Stimulated activated CD4-positive, alpha-beta T cell treated with anti-CD3 and anti-CD28 coated beads, Interleukin-12 subunit alpha, Interleukin-12 subunit beta, amount 100 ng/mL, for 48 hours (primary cell): Measurements from ENCODE around the gene UTF1.

Experiments
- DNase-seq, 3 donors: peaks; one replicate each; pipeline ENCODE4 v3.0.0-alpha.2; 2020; ENCODE audit warnings: low read depth in 2 of 3, low spot score in 1 of 3

The UTF1 gene

DNA sequence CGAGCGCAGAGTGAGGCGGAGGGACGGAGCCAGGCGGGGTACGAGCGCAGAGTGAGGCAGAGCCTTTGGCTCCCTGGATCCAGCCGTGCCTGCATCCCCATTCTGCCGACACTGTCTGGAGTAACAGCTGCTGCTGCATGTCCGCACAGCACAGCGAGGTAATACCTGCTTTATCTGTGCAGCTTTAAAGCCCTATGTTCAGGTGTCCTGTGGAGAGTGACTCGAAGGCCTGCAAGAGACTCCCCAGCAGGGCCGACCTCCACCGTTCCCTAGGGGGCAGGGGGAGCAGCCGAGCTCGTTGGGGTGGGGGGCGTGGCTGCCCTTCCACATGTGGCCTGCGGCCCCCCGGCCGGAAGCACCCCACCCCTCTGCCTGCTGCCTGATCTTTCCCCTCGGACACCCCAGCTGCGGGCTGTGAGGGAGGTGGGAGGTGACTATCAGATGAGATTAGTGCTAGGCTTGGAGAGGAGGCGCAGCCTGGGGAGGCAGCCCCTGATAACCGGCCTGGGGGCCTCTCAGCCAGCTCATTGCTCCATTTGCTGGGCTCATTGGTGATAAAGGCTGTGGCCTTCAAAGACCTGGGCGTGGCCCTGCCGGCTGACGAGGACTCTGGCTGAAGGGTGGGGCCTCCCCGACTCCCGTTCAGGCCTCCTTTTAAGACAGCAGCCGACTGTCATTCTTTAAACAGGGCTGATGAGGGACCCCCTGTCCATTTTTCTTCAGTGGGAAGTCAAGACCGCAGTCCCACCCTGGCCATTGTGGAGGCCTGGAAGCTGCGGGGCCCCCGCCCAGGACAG lies 15.6 kb downstream of the UTF1 start:
- no peak for DNase-seq

DNA sequence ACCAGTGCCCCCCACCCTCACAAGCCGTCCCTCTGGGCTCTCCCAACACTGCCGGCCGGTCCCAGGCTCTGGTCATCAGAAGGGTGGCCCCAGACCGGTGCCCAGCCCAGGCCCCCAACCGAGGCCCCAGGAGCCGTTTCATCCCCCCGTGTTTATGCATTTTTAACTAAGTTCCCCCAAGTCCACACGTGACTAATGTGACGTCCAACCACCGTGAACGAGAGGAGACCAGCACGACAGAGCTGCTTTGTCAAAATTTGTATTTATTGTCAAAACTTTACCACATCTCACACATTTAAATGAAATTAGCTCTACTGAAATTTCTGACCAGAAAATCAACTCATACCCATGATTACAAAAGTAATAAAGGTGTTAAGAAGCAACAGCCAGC lies 16.2 kb downstream of the UTF1 start:
- no peak for DNase-seq

GRCh38 chr10:133247681-133248333 lies 17.8 kb downstream of the UTF1 start:
- no peak for DNase-seq

DNA sequence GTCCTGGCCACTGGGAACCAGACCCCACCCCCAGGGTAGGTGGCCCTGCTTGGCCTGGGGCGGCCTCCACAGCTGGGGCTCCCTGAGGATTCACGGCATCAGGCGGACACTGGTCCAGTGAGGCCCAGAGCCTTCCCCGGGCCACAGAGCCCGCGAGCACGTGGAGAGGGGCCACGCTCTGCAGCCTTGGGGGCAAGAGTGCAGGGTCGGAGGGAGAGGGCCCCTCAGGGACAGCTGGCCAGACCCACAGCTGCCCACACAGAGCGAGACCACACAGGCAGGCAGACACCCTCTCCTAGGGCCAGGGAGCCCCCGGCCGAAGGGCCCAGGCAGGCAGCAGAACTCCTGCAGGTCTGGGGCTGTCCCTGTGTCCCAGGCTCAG lies 18.3 kb downstream of the UTF1 start:
- no peak for DNase-seq

DNA sequence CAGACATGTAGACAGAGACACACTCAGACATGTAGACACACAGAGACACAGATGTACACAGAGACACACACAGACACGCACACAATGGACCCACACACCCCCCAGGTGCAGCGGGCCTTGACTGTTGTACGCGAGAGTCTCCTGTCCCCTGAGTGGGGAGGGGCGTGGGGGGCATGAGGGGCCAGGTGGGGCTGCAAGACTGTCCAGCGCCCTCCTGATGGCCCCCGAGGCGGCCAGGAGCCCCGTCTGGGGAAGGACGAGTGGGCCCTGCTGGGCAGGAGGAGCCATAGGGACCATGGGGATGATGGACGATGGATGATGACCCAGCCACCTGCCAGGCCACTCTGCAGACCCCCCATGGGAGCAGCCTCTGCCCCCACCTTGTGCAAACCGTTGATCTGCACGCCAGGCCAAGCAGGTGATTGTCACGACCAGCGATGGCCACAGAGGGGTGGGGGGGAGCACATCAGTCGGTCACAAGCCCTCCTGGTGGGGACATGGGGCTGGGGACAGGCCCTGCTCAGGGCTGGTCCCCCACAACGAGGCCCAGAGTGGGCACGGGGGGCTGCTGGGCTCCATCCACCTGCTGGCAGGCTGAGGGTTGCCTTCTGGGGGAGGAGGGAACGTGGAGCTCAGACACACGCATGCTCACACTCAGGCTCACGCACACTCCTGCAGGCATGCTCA lies 19.2 kb downstream of the UTF1 start:
- no peak for DNase-seq

GRCh38 chr10:133249975-133250754 lies 20.1 kb downstream of the UTF1 start:
- DNase-seq, result no peak

- DNase-seq, result no peak
These were observed 21.6 kb downstream of the UTF1 start for GRCh38 chr10:133251388-133252222.

DNA sequence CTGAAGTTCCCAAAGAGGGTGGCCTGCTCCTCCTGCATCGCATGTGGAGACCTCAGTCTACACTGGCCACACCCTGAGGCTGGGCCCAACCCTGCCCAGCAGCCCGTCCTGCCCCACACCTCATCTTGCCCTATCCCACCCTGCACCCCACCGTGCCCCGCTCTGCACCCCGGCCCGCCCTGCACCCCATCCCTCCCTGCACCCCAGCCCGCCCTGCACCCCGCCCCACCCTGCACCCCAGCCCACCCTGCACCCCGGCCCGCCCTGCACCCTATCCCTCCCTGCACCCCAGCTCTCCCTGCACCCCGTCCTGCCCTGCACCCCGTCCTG lies 22.2 kb downstream of the UTF1 start:
- DNase-seq, result no peak

DNA sequence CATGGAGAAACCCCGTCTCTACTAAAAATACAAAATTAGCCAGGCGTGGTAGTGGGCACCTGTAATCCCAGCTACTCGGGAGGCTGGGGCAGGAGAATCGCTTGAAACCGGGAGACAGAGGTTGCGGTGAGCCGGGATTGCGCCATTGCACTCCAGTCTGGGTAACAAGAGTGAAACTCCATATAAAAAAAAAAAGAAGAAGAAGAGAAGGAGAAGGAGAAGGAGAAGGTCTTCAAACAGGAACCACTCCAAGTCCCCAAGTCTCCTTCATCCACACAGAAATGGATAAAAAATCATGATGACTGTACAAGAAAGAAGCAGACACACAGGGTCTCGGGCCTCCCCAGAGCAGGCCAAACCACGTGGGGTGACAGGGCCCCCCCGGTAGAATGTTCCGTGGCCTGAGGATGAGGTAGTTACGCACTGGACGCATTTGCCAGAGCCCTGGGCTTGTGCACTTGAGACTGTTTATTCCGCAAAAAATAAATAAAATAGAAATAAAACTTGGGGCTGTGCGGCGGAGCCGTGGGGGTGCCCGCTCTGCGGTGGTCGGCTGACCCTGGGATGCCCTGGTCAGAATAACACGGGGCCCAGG lies 23.4 kb downstream of the UTF1 start:
- DNase-seq, result no peak

DNA sequence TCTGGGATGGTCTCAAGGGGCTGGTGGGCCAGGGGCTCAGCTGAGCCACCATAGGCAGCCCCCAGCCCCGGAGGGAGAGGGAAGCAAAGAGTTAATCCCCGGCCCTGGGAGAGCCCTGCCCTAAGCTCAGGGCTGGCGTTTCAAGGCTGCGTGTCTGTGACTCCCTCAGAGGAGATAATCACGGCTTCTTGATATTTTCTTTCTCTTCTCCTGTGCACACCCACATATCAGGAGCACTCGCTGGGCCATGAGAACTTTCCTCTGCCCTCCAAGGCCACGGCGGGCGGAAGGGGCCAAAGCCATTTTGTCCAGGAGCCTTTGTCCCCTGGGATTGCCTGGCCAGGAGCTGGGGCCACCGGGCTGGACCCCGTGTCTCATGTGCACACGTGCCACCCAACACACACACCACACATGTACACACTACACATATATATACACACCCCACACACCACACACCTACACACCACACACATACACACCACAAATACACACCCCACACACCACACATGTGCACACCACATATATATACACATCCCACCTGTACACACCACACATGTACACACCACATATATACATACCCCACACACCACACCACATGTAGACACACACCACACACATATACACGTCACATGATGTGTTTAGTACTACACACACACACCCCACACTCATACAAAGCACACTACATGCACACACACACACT lies 24.6 kb downstream of the UTF1 start:
- no peak for DNase-seq

DNA sequence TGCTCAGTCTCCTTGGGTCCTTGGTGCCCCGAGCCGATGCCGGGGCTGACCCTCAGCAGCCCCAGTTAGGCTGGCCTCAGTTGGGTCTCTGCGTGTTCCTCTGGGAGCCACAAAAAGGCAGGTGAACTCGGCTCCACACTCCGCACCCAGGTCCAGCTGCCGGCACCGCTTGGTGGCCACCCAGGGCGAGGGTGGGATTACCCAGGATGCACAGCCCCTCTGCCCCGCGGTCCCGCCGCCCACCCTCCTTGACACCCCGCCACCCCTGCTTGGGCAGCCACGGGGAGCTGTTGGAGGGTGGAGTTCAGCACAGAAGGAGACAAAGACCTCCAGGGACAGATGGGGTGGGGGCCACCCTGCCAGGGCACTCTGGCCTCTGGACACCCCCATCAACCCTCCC lies 25.3 kb downstream of the UTF1 start:
- no peak for DNase-seq

DNA sequence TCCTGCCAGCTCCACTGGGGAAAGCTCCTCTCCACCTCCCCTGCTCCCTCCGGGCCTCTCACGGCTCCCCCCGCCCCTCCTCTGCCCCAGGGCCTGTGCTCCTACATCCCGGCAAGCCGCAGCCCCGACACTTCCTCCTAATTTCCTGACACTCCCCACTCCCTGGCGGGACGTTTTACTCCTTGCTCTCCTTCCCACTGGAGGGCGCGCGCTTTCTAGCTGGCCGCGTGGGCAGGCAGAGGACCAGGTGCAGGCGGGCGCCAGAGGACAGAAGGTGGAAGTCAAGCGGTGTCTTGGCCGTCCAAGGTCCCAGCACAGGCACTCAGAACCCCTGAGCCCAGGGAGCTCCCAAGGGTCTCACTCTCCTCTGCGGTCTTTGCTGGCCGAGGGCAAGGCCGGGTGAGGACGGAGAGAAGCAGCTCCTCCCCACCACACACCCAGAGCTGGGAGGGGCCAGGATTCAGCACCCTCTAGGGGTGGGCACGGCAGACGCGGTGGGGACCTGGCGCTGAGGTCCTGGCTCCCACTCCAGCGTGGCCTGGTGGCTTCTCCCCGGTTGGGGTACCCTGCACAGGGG lies 27.6 kb downstream of the UTF1 start:
- no peak for DNase-seq

DNA sequence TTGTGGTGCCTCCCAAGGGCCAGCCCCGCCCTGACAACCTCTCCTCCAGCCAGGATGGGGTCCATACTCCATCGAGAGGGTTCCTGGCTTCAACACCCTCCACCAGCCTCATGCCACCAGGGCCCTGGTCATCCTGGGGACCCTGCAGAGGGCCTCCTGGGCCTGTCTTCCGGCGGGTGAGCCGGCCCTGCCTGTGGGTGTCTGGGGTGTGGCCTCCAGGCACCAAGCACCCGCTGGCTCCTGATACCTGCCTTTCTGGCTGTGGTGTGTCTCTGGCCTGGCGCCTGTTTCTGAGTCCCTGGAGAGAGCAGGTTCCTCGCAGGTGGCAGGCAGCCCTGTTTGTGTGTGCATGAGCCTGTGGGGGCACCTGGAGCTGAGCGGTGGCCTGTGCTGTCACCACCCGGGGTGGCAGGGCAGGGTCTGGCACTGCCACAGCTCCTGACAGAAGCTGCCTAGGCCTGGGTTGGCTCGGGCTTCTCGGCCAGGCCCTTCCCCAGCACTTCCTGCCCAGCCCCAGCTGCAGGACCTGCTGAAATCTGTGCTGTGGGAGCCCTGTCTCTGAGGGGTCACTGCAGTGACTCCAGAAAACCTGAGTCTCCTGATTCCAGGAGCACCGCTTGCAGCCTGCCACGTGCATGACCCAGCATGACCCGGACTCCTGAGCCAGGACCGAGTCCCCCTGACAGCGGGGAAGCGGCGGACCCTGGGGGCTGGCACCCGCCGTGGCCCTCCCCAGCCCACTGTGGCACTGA lies 28.2 kb downstream of the UTF1 start:
- no peak for DNase-seq

DNA sequence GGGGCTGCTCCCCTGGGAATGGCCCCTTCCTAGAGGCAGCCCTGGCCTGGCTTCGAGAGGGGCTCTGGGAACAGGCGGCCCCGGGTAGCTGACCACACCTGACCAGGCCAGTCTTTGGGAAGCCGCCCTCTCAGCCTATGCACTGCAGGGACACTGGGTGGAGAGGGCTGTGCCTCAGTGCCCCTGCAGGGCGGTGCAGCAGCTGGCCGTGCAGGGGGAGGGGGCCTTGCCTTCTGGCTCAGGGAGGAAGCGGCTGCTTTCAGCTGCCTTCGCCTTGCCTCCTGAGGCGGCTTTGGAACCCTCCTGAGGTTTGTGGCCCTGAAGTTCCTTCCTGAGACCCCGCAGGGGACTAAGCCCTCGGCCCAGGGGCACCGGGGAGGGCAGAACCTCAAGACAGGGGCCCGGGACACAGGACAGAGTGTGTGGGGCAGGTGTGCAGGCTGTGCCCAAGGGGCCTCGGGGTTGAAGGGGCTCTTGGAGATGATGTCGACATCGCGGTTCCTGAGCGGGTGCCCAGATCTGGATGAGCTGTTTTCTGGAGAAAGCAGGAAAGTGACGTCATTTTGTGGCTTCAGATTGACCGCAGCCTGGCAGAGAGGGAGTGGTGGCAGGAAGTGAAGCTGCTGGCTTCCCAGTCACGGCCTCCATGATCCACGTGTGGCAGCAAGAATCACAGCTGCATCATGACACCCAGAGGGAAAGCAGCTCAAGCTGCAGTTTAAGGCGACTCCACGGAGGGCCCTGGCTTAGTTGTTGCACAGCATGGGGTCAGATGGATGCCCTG lies 29.0 kb downstream of the UTF1 start:
- peak; percentile 87 to 96 (median 92) for DNase-seq

- DNase-seq, result no peak
These were observed 29.6 kb downstream of the UTF1 start for GRCh38 chr10:133259602-133259989.

DNA sequence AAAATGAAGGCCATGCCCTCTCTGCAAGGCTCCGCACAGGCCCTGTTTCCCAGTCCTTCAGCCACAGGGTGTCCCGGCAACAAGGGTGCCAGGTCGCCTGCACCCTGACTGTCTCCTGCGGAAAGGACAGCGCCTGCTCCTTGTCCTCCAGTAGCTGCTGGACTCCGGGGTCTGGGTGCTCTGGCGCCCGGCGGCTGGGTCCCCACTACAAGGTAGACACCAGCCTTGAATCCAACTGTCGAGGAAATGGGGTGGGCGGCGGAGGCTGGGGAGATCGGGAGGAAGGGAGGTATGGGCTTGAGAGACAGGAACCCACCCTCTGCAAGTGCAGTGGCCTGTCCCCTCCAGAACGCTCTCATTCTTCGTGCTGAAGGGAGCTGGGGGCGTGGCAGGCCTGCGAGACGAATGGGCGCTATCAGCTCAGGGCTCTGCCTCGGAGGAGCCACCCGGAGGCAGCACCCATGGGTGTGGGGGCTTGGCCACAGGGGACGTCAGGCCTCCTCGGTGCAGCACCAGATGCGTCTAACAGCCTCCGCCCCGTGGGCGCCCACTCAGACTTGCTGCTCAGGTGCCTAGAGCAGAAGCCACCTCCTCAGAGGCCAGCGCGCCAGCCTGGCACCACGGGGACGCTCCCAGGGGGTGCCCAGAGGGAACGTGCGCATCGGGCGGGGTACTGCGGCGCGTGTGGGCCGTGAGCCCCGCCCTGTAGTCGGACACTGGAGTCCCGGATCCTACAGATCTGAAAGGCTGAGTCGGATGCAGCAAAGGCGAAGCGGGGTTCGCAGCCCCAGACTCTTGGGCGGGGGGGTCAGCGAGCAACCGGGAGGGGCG lies 31.1 kb downstream of the UTF1 start:
- peak; percentile 40 to 63 (median 61) for DNase-seq

DNA sequence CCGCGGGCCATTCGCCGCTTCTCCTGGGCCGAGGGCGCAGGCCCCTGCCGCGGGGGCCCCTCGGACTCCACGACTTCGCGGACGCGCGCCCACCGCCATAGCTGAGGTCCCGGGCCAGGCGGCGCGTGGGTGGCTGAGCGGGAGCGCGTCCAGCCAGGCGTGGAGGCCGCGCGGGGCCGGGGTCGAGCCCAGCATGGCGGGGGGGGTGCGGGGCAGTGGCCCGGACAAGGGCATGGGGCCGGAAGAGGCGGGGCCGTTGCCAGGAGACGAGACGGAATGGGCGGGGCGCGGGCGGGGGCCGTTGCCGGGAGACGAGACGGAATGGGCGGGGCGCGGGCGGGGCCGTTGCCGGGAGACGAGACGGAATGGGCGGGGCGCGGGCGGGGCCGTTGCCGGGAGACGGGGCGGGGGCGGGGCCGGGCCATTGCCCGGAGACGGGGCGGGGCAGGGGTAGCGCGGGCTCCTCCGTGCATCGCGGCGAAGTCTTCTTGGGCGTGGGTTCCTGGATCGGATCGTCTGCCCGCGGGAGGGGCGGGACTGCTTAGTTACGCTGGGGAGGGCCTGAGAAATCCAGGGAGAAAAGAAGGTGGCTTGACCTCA lies 31.8 kb downstream of the UTF1 start:
- DNase-seq, result peak; percentile 72 to 86 (median 83)
